ENCODE results near the gene MITF. TPM values are rescaled to one million over a fixed set of nuclear protein-coding genes. Genes with fewer than 3 reads are reported as not detected.
A peak's percentile ranks its signal among the peaks of the same experiment; 100 is the strongest.

Gene MITF
- total RNA-seq, 4 donors from 2014 or later, result 1.6 to 22.5 (median 6.6) TPM

DNA sequence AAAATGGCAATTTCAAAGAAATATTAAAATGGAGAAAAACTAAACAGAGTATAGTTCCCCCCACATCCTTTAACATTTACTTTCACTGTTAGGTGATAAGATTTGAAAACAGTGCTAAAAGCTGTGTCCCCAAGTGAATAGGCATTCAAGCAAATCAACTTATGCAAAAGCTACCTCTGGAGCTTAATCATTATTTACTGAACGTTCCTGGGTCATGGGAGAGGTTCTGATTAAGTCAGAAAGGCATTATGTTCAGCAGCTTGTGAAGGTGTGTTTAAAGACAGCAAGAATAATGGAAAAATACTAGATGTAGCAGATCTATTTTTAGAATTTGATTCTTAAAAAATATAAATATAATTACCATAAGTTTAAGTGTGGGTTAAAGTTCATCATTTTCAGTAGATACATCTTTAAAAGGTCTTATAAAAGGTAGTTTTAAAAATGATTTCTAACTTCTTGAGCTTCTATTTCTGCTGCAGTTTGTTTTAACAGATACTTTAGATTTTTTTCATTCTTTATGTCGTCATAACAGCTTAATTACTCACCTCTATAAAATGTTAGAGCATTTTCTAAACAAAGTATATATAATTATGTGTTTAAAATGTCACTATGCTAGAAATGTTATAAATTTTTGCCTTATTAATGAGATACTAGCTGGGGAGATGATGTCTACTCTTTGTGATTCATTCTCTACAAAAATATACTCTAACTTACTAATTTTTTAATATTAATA, 127.9 kb downstream of the MITF start:
- Histone ChIP-seq H3K27ac (peak overlapping the region in 1 of 4 donors; percentile 9), H3K36me3 (no peaks in the 10 kb centered on the region), H3K4me1 (peaks cover 9 to 38% (median 14%) of the 10 kb centered on the region in 3 donors), H3K9me3 (no peaks in the 10 kb centered on the region), H3K27me3 (no peaks in the 10 kb centered on the region), H3K4me3 (no peak overlapping the region)
- no peak for DNase-seq
- 21 to 32% methylated on average over 2 of the region's 2 CpGs for WGBS, 2 donors
- intact Hi-C loops (cut with DNase I), result no loop called here
- TF ChIP-seq, protein P1, sequence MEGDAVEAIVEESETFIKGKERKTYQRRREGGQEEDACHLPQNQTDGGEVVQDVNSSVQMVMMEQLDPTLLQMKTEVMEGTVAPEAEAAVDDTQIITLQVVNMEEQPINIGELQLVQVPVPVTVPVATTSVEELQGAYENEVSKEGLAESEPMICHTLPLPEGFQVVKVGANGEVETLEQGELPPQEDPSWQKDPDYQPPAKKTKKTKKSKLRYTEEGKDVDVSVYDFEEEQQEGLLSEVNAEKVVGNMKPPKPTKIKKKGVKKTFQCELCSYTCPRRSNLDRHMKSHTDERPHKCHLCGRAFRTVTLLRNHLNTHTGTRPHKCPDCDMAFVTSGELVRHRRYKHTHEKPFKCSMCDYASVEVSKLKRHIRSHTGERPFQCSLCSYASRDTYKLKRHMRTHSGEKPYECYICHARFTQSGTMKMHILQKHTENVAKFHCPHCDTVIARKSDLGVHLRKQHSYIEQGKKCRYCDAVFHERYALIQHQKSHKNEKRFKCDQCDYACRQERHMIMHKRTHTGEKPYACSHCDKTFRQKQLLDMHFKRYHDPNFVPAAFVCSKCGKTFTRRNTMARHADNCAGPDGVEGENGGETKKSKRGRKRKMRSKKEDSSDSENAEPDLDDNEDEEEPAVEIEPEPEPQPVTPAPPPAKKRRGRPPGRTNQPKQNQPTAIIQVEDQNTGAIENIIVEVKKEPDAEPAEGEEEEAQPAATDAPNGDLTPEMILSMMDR (IDR thresholded peaks at IDR 0.05), result no peak
- TF ChIP-seq POLR2A (IDR thresholded peaks at IDR 0.05), result no peak

DNA sequence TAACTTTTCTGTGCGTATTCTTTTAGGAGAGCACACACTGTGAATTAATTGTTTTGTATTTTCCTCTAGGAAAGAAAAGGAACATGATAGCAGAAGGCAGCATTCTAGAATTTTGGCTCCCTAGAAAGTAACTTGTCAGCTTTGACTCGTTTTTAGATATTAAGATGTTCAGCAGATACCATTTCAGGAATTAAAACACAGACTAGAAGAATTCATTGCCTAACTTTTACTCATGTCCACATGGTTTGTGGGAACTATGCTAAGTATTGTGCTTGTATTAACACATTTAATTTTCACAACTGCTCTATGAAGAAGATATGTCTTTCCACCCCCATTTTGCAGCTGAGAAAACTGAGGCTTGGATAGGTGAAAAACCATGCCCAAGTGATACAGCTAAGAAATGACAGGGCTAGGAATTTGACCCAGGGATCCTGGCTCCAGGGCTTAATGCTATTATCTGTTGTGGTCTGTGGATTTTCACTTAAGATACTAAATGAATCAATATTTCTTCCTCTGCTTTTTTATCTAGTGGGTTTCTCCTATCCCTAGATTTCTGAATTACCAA, 128.8 kb downstream of the MITF start:
- DNase-seq, result no peak
- H3K9me3 ChIP-seq, result no peaks in the 10 kb centered on the region
- no peaks in the 10 kb centered on the region for H3K27me3 ChIP-seq
- H3K4me1 ChIP-seq, result peaks cover 9 to 38% (median 14%) of the 10 kb centered on the region in 3 donors
- no peaks in the 10 kb centered on the region for H3K36me3 ChIP-seq
- TF ChIP-seq, protein P1 (IDR thresholded peaks at IDR 0.05), result no peak
- TF ChIP-seq POLR2A (IDR thresholded peaks at IDR 0.05), result no peak
- H3K4me3 ChIP-seq, result no peak overlapping the region
- no peak overlapping the region for H3K27ac ChIP-seq
- intact Hi-C loops (cut with DNase I), result no loop called here
- WGBS, 2 donors, result 58 to 70% methylated on average over 2 of the region's 2 CpGs

DNA sequence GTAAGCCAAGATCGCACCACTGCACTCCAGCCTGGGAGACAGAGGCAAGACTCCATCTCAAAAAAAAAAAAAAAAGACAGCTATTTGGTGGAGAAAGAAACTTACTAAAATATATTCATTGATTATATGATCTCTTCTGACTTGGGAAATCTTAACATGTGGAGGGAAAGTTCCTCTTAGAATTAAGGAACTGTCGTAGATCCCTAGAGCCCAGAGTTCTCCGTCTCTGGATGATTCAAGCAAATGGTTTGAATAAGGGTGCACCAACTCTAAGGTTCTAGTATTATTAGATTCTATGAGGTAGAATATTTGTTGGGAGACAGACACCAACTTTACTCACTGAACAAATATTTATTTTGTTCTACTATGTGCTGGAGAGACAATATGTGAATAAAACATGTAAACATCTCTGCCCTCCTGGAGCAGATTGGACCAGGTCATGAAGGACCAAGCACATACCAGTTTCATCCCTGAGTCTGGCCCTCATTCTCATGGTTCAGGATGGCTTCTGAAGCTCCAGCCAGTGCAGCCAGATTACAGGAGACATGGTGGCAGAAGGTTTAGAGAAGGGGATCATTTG, 129.7 kb downstream of the MITF start:
- no peaks in the 10 kb centered on the region for H3K36me3 ChIP-seq
- intact Hi-C loops (cut with DNase I), result no loop called here
- no peak overlapping the region for H3K27ac ChIP-seq
- H3K4me3 ChIP-seq, result no peak overlapping the region
- peaks cover 9 to 38% (median 14%) of the 10 kb centered on the region in 3 donors for H3K4me1 ChIP-seq
- no peaks in the 10 kb centered on the region for H3K9me3 ChIP-seq
- 87 to 93% methylated on average over 3 of the region's 3 CpGs for WGBS, 2 donors
- DNase-seq, result no peak
- H3K27me3 ChIP-seq, result no peaks in the 10 kb centered on the region
- TF ChIP-seq POLR2A (IDR thresholded peaks at IDR 0.05), result no peak
- TF ChIP-seq, protein P1 (IDR thresholded peaks at IDR 0.05), result no peak

DNA sequence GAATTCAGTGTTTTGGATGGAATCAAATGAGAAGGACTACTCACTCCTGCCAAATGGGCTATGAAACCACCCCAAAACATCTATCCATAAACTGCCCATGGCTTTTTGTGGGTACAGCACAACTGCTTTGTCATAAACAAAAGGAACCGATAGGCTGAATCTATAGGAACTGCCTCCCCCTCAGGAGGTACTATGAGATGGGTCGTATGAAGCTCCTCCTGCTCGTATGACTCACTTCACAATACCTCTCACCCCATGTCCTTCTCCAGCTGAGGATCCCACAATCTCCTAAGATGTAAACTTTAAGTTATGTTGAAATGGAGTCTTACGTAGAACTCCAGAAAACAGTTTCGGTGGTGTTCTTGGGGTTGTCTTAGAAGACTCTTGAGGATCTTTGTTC, 130.4 kb downstream of the MITF start:
- no peak overlapping the region for H3K4me3 ChIP-seq
- TF ChIP-seq, protein P1 (IDR thresholded peaks at IDR 0.05), result no peak
- no peak for TF ChIP-seq POLR2A (IDR thresholded peaks at IDR 0.05)
- no peak overlapping the region for H3K27ac ChIP-seq
- intact Hi-C loops (cut with DNase I), result no loop called here
- H3K36me3 ChIP-seq, result no peaks in the 10 kb centered on the region
- H3K9me3 ChIP-seq, result no peaks in the 10 kb centered on the region
- H3K4me1 ChIP-seq, result peaks cover 9 to 33% (median 14%) of the 10 kb centered on the region in 3 donors
- DNase-seq, result no peak
- WGBS, 2 donors, result 88 to 91% methylated on average over 5 of the region's 5 CpGs
- no peaks in the 10 kb centered on the region for H3K27me3 ChIP-seq

DNA sequence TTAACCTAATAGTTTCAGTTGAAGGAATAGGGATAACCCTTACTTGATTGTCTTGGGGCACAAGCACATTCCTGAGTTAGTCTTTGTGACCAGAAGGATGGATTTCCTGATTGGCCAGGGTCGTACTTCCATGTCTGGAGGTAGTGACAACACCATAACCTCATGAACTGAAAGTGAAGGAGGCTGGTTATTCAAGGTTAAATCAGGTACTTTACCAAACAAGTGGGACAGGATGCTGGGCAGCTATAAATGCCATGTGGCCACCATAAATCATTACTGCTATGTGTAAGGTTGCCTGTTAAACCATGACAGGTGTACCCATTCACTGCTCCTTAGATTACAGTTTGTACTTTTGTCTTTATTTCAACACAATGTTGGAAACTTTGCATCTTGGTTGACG, 132.0 kb downstream of the MITF start:
- no peak for DNase-seq
- intact Hi-C loops (cut with DNase I), result no loop called here
- H3K27ac ChIP-seq, result no peak overlapping the region
- H3K27me3 ChIP-seq, result no peaks in the 10 kb centered on the region
- 66 to 69% methylated on average over 2 of the region's 2 CpGs for WGBS, 2 donors
- no peaks in the 10 kb centered on the region for H3K36me3 ChIP-seq
- H3K9me3 ChIP-seq, result no peaks in the 10 kb centered on the region
- no peak for TF ChIP-seq POLR2A (IDR thresholded peaks at IDR 0.05)
- TF ChIP-seq, protein P1 (IDR thresholded peaks at IDR 0.05), result no peak
- no peak overlapping the region for H3K4me3 ChIP-seq
- peaks cover 4 to 17% (median 8%) of the 10 kb centered on the region in 3 donors for H3K4me1 ChIP-seq

Data from esophagus squamous epithelium (tissue), 5 donors.